HG02981 (cell line): ENCODE data around the gene AKAIN1.

Experiments
- ATAC-seq: cut with Tn5 transposase; IDR thresholded peaks from one replicate; pipeline ENCODE4 v1.9.1; 2021; ENCODE audit warnings: mild to moderate bottlenecking, moderate library complexity; ENCODE audit not compliant: unreplicated experiment

Gene AKAIN1, protein sequence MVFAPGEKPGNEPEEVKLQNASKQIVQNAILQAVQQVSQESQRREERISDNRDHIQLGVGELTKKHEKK

DNA sequence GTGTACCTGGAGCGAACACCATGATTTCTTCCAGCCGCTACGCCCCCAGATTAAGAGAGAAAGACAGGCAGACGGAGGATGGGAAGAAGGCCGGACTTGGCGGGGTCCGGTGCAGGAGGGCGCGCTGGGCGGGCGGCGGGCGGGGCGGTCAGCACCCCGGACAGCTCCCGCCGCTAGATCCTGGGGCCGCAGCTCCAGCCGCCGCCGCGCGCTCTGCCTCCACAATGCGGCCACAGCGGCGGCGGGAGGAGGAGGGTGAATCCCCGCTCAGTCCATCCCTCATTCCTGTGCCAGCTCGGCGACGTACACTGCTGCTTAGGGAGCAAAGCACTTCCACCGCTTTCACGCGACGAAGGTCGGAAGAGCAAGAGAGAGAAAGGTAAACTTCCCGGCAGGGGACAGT is at the start of gene AKAIN1:
TSS of gene AKAIN1 (minus strand) at position 226 of the 403 bp plus-strand sequence. CDS start at position 22, 204 bp downstream.
- no peak for ATAC-seq

DNA sequence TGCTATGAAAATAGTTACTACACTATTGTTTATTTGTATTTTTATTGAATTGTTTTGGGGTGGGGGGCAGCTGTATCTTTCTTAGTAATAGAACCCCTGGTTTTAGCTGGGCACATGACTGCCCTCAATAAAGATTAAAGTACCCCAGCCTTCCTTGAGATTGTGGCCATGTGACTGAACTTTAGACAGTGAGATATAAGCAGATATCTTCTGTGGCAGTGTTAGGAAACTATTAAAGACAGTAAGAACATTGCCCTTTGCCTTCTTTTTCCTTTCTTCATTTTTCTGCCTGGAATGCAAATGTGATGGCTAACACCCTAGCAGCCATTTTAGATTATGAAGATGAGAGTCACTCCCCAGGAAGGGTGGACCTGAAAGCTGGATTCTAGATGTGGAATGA is 47.9 kb upstream of the AKAIN1 start:
- ATAC-seq = no peak

DNA sequence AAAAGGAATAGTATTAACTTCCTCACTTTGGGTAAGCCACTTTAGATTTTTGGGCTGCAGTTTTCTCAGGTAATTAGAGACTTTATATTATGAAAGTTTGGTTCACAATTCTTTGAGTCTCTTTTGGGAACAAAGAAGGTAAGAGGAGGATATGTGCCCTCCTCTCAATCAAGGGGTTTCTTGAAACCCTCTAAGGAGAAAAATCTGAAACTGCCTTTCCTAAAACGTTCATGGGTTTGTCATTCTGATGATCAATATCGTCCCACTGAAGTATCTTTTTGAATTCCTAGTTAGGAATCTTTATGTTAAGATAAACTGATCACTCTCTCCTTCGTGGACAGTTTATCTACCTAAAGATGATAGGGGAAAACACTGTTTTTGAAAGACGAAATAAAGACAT is 42.4 kb upstream of the AKAIN1 start:
- no peak for ATAC-seq

DNA sequence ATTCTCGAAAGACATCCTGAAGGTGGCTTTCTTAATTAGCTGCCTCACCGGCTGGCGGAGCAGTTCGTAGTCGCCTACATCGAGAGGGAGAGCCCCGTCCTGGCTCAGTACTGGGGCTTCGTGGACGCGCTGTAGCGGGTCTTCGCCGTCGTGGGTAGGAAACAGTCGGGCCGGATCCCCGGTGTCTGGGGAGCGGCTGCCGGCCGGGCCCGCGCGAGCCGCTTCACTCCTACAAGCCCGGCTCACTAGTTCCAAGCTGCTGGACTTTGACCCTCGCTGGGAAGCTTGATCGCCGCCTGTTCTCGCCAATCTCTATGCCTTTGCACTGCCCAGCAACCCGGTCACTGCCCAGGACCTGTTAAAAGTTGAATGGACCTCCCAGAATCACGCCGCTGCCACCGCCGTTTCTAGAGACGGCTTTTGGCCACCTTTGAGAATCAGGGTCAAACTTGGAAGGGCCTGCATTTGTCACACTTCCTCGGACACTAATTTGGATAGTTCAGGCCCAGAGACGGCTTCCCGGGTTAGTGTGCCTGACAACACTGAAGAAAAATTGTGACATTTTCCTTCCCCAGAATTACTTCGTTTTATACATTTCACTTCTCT is 41.4 kb upstream of the AKAIN1 start:
- peak; percentile 38 for ATAC-seq

DNA sequence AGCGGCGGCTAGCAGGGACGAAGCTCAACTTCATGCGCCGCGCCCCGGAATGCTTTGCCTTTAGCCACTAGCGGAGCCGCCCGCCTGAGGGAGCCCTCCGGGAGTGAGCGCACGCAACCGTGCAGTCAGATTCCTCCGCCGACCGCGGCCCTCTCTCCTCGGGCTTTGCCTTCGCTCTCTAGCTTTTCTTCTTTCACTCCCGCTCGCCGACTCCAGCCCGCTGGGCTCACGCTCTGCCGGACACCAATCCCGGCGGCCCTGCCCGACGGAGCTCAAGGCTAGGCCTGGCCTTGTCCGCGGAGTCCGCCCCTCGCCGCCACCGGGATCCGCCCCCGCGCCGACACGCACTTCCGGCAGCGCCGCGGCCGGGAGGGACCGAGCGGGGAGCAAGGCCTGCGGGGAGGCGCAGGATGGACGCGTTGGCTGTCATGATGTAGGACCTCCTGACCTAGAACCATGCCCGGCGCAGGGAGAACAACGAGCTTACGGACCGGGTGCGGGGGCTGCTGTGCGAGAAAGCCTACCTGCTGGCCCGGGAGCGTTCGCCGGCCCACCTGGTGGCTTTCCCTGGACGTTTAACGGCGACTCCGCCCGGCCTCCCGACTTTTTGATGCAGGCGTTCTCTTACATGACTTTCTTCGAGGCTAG is 40.8 kb upstream of the AKAIN1 start:
- peak; percentile 94 for ATAC-seq

DNA sequence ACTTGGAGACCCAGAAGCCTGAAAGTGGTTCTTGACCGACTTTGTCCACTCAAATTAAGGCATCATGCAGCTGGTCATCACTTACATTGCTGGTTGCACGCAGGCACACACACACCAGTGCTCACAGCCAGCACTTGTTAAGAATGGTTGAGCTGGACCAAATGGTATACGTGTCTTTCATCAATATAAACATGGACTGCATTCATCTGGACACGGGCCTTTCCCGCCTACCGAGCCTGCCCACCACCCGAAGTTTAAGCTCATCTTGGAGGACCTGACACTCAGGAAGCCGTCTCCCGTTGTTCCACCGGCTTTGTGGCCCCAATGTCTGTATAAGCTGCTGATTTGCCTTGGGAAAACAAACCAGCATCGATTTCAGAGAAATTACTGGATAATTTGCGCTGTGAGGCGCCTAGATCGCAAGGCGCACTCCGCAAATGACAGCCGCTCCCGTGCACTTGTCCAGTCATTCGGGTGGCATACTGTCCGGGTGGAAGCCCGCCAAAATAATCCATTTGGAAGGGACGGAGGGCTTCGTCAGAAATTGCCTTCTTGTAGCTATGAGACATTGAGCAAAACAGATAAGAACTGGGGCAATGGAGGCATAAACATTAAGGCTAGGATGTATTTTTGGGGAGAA is 40.1 kb upstream of the AKAIN1 start:
- peak; percentile 21 for ATAC-seq

DNA sequence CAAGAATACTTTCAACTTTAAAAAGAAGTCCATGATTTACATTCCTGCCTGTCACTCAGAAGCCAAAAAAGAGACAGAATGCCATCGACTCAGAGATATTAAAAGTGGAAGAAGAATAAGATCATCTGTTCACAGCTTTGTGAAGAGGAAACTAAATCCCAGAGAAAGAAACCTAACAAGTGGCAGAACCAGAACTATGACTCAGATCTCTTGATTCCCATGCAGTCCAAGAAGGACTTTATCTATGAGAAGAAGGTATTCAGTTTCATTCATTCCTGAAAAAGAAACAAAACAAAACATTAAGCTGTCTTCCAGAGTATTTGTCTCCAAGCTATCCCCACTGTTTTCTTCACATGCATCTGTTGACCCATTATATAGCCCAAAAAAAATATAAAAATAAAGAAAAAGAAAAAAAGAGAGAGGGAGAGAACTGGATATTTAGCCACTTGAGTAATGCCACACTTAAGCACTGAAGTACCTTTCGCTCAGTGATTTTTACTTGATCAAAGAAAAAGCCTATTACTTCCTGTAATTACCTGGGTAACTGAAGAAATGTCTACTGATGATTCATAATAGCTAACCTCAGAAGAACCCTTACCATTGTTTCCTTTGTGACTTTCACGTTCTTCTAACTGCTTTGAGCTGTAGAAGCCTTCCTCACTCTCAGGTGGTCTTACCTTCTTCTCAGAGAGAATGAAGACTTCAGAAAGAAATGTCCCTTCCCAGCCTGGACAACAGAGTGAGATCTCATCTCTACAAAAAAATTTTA is 17.7 kb upstream of the AKAIN1 start:
- ATAC-seq = no peak

DNA sequence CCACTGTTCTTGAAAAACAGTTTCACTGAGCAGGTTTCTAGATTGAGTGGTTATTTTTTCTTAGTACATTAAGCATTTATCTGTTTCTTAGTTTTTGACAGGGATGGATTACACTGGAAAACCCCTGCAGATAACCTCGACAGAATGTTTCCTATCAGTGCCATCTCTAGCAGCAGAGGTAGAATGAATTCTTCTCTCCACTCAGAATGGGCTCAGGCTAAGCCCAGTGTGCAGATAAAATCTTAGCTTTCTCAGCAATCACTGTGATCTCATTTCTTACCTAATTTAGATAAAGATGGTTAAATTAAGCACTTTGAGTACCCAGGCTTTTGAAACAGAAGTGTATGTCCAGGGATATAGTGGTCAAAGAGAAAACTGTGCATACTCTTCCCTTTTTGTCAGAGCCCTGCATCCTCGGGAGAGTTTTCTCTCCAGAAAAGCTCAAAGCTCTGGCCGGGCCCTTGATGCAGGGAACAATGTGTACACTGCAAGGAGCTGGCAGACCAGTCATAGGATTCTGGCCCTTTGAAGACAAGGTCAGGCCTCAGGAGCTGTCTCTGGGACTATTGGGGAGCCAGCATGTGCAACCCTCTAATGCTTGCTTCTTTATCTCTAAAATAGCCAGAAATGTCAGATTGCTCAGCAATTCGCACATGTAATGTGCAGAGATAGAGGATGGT is 10.6 kb upstream of the AKAIN1 start:
- no peak for ATAC-seq

DNA sequence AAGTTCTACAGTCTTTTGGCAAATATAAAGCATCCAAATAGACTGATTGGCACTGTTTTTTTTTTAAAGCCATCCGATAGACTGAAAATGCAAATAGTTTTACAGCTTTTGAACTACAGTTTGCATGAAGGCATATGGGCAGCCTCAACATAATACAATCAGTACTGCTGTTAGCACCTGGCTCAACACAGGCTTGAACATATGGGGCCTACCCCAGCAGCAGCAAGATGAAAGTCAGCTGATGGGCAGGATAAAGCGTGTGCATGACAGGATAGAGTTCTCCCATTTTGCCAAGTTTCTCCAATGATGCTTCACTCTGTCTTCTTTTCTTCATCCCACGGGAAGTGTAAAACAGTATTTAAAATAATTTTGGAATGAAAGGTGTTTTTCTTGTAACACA is 1.3 kb upstream of the AKAIN1 start:
- ATAC-seq = no peak

DNA sequence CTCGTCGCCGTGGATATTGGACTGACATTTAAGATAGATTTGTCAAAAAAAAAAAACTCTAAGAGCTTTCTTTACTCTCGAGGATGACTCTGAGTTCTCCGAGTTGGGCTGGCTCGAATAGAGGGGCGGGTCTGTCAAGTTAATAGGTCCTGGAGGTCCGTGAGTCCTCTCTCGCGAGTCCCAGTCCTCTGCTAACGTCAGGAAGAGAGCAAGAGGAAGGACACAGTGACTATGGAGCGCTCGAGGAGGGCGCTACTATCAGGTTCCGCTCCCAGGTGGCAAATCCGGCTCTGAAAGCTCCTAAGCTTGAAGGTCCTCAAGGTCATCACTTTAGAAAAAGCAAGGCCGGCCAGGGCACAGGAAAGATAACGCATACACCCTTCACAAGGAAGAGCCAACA is 404 bp upstream of the AKAIN1 start:
- no peak for ATAC-seq

DNA sequence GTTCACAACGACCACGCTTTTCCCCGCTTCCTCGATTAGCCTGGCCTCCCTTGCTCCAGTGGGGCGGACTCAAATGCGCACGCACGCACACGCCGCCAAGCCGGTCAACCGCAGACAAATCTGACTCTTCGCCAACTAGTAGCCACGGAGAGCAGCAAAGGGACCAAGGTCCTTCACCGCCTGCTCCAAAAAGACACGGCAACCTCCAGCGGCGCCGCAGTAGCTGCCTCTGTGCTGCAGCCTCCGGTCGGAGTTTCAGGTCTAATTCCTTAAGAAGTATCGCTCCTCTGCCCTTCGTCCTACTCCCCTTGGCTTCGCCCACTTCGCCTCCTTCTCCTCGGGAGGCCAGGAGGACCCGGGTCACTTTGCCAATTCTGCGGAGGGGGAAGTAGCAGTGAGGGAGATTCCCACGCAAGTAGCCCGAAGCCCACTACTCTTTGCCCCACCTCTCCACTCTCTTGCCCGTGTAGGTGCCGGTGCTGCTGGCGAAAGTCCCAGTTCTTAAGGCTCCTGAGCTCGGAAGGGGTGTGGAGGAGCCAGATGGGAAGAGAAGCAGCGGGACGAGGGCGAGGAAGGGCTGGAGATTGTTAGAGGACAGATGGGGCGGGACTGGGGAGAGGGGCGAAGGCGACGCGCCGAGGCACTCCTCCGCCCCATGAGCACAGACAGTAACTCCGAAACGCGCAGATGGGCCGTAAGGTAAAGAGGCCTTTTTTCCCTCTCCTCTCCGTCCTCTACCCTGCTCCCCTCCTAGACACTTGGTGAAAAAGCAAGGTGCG is 615 bp downstream of the AKAIN1 start:
- no peak for ATAC-seq

DNA sequence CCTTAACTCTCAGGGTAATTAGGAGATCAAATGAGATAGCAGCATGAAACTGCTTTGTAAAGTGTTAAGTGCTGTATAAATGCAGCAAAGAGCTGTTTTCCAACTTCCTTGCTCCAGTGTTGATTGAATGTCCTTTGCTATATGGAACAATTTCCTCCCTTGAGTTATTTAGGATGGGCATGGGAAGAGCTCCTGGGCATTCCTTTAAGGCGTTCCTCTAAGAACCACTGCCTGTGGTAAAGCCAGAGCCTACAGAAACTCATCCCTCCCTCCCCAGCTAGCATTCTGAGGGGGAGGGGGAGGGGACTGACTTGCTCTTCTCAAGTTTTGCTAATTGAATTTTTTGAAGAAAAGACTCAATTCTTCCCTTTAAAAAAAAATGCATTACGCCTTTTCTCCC is 1.4 kb downstream of the AKAIN1 start:
- no peak for ATAC-seq

DNA sequence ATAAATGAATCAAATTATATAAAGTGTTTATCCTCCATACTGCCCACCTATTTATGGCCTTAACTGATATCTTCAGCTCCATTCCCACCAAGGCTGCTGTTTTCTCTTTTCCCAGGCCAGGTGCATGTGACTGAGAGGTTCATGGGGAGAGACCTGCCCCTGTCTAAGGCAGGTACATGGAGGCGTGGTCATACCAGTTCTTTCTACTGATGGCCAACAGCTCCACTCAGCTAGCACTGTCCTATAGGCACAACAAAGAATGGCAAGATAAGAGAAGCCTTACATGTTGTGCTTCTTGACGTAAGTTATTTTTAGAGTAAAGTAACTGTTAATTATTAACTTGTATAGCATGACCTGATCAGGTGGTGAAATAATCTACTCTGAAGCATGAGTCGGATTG is 16.8 kb downstream of the AKAIN1 start:
- no peak for ATAC-seq

DNA sequence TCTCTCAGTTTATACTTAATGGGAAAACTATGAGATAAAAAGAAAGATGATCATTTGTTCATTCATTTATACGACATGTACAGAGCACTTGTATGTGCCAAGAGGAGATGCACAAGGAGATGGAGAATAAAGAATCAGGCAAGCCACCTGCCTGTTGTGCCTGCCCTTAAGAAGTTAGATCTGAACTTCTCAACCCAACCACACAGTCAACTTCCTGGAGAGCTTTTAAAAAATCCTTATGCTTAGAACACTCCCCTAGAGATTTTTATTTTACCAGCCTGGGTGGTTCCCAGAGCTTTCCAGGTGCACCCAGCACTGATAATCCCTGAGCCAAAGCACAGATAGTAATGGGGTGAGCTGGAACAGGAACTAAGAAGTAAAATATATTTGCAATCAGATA is 18.5 kb downstream of the AKAIN1 start:
- no peak for ATAC-seq

DNA sequence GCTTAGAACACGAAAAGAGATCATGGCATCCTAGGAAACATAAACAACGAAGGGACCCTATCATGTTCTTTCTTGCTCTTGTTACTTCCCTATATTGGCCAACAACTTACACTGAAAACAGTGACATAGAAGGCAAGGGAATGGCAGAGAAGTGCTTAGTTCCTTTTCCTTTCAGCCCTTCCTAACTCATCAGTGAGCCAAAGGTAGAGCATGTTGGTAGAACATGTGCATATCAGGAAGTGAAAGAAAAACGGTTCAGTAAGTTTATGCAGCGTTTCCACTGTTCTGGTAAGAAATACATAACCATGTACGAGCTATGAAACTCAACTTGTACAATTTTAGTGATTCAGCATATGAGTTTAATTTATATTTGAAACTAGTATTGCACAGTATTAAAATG is 21.7 kb downstream of the AKAIN1 start:
- ATAC-seq = peak; percentile 79

DNA sequence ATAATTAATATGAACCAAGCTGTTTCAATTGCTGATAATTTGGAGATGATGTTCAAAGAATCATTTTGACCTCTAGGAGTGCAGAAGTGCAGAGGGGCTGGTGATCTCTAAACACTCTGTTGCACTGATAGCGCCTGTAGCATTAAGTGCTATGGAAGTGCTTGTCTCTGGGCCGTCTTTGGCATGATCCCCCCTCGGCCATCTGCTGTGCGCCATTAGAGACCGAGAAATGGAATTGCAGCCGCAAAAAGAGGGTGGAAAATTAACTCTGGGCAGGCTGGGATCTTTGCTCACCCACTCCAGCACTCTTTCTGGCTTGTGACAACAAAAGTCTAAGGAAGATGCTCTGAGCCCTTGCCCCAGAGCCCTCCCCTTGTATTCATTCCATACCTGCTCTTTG is 23.4 kb downstream of the AKAIN1 start:
- no peak for ATAC-seq

DNA sequence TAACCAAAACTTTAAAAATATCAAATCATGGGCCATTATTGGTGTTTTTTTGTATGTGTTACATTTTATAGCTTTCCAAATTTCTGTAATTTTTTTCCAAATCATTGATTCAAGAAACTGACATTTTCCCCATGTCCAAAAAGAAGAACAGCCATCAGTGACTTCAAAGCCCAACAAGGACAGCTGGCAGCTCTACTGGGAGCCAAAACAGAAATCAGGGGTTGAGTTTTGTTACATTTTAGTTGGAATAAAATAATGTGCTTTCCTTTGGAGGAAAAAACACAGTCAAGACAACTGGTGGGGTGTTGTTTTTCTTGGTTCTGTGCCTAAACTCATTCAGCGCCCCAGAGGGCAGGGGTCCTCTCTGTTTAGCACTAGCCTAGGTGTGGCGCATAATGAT is 23.8 kb downstream of the AKAIN1 start:
- ATAC-seq = no peak

DNA sequence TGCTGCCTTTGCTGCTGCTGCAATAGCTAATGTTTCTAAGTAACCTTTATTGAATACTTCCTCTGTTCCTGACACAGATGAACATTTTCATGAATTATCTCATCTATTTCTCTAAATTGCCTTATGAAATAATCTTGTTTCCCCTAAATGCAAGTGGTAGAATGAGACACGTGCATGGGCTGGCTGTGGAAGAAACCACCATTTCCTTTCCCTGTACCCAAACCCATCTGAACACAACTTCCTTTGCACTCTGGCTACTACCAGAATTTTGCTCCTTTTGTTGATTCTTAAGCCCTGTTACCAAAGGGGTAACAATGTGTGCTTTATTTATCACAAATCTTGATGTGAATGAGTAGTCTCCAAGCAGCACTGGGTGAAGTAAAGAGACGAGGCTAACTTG is 29.2 kb downstream of the AKAIN1 start:
- ATAC-seq = no peak

DNA sequence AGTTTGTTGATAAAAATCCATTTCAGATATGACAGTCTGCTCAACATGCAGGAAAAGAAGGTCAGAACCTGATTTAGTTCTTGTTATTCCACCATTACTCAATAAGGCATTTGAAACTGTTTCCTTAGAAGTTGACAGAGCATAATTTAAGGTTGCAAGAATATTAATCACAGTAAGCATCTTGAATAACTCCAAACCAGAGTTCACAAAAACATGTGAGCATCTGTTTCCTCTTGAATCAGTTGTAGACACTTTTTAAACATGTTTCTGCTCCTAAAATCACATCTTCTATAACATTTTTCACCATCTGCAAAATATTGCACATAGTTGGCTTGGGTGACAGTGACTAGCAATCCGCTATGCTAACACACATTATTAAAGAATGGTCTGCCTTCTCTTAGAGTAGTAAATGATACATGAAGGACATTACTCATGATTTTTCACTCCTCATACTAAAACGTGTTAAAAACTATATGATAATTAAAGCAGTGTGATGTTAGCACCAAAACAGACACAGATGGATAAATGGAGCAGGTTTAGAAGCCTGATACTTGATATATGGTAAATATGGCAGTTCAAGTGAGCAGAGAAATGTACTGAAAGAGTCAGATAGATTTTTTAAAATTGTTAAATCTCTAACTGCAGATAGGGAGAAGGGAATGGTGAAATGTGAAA is 30.3 kb downstream of the AKAIN1 start:
- ATAC-seq = no peak

DNA sequence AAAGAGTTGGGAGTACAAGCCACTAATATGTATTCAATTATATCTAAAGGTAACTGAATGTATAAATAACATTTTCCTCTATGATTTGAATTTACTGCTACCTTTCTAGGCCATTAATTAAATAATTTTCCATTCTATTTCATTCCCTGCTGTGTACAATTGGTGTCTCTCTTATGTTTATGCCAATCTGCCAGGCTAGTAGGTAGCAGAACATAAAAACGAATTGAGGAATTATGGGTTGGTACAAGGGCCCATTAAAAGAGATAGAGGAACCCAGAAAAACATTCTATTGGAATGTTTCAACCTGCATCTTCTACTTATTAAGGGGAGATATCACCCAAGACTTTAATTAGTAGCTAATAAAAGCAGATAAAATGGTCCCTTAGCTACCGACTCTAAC is 32.2 kb downstream of the AKAIN1 start:
- no peak for ATAC-seq
